GM21526 (cell line): ENCODE data around the gene C11orf58.

Source experiments
- ATAC-seq: cut with Tn5 transposase; IDR thresholded peaks from one replicate; pipeline ENCODE4 v1.9.1; 2021; ENCODE audit warnings: moderate library complexity; ENCODE audit not compliant: unreplicated experiment, low FRiP score

C11orf58 gene

DNA sequence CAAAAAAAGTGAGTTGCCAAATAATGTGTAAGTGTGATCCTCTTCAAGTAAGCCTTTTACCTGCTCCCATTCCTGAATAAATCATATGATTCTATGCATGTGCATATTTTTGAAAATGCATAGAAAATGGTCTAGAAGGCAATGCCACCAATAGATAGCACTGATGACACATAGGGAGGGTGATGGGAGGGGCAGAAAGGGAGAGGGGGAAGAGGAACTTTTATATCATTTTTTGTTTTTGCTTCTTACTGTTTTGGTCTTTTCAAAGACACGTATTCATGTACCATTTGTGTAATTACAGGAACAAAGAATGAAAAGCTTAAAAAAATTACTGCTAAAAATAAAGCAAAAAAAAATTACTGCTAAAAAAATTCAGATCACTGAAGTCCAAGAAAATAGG, 60.8 kb downstream of the C11orf58 start:
- no peak for ATAC-seq

GRCh38 chr11:16799890-16800289, 61.4 kb downstream of the C11orf58 start:
- ATAC-seq = no peak

- no peak for ATAC-seq
Observed at GRCh38 chr11:16800382-16800781, 61.9 kb downstream of the C11orf58 start.

- ATAC-seq = no peak
Observed at GRCh38 chr11:16801288-16801980, 63.0 kb downstream of the C11orf58 start.

DNA sequence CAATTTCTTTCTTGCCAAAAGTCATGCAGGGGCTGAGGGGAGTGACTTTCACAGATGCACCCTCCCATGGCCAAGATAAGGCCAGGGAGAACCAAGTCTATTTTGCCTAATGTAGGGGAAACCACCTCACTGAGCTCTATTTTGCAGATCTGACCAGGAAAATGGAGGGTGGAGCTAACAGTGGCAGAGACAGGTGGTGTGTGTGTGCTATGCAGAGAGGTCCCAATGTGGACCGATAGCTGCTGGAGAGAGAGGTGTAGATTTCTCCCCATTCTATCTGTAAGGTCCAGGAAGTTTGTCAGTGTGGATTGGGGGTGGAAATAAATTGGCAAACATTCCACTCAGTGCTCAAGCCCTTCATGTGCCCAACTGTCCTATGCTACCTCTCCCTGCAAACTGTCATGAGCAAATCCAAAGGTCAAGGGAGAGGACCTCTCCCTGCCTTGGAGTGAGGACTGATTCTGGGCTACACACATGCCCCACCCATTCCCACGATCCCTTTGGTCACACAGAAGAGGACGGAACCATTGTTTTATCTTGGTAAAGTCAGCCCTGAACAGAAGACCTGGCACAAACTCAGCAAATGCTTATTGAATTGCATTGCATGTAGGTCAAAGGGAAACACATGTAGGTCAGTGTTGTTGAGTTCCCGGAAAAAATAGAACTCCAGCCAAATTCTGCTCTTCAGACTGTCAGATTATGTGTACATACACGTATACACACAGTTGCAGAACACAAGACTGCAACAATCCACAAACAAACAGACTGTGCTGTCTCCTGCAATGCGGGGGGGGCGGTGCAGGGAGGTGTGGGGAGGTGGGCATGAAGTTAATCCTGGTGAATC, 65.9 kb downstream of the C11orf58 start:
- ATAC-seq = no peak

DNA sequence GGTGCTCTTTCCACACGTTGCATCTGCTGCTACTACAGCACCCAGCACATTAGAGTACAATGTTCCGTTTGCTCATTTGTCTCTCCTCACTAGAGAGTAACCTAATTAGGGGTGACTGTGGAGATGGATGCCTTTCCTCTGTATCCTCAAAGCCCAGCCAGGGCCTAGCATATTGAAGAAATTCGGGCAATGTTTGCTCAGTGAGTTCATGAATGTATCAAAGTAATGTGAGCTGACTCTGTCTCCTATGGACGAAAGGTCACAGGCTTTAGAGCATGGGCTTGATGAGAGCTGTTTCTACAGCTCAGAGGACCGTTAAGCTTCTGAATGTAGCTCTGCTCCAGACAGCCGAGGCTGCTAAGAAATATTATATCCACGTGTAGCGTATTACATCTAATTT, 67.5 kb downstream of the C11orf58 start:
- ATAC-seq = no peak

DNA sequence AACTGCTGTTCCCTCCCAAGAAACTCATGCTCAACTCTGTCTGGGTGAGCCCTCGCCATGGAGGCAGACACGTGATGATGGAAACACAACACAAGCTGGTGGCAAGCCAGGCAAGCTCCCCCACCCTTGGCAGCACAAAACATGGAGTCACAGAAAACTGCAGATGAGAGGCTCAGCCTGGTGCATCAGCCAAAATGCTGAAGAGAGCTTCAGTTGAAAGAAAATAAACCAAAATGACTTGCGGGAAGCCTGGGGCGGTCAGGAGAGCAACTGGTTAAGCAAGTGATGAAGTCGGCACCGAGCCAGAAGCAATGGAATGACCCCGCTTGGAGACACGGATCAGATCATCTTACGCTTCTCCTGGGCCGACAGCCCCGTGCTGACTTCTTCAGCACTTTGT, 68.3 kb downstream of the C11orf58 start:
- no peak for ATAC-seq

- ATAC-seq = no peak
Observed at GRCh38 chr11:16807306-16807705, 68.9 kb downstream of the C11orf58 start.
